Neural cell (in vitro differentiated cells): Measurements from ENCODE around the gene DNAH10. TPM values are rescaled to one million over a fixed set of nuclear protein-coding genes. Genes with fewer than 3 reads are reported as not detected.
"Not testable (repeated sequence)": the region's sequence is repeated elsewhere in the genome, so short reads cannot be mapped to it uniquely, and the experiment has no call there.

Source experiments
- H2AFZ ChIP-seq: fragments of 200-600, 300-800 bp; sonication (generic), shearing (Covaris generic); 2 replicates; pipeline ENCODE4 v1.6.0; 2014; ENCODE audit warnings: low read depth, mild to moderate bottlenecking, antibody characterized with exemption, low read length, moderate library complexity
- H3F3A ChIP-seq: fragments of 200-600 bp; shearing (Covaris generic); 2 replicates; pipeline ENCODE4 v1.6.1; 2016; ENCODE audit warnings: mild to moderate bottlenecking, moderate library complexity, mixed read lengths, antibody characterized with exemption, low read length; ENCODE audit not compliant: insufficient read depth, poor library complexity, severe bottlenecking
- H3K27ac ChIP-seq: fragments of 200-600, 300-800 bp; sonication (generic), shearing (Covaris generic); 2 replicates; pipeline ENCODE4 v1.5.1; 2014; ENCODE audit warnings: mild to moderate bottlenecking, low read length, moderate library complexity
- H3K27me3 ChIP-seq: fragments of 300-800, 200-600 bp; sonication (generic), shearing (Covaris generic); 2 replicates; pipeline ENCODE4 v1.6.0; 2014; ENCODE audit warnings: mild to moderate bottlenecking, low read depth, low read length, moderate library complexity; ENCODE audit not compliant: insufficient read depth
- H3K36me3 ChIP-seq: fragments of 300-800, 200-600 bp; sonication (generic), shearing (Covaris generic); 2 replicates; pipeline ENCODE4 v1.5.1; 2014; ENCODE audit warnings: mild to moderate bottlenecking, antibody characterized with exemption, low read length, moderate library complexity; ENCODE audit not compliant: insufficient read depth
- H3K4me2 ChIP-seq: fragments of 300-800, 200-600 bp; sonication (generic), shearing (Covaris generic); 2 replicates; pipeline ENCODE4 v1.6.0; 2014; ENCODE audit warnings: mild to moderate bottlenecking, low read length
- H3K4me3 ChIP-seq: fragments of 300-800, 200-600 bp; sonication (generic), shearing (Covaris generic); 2 replicates; pipeline ENCODE4 v1.5.1; 2014; ENCODE audit warnings: mild to moderate bottlenecking, low read length, moderate library complexity
- H3K79me2 ChIP-seq: fragments of 200-600 bp; shearing (Covaris generic); replicated peaks from 2 replicates; pipeline ENCODE4 v1.6.0; 2014; ENCODE audit warnings: mild to moderate bottlenecking, low read length, moderate library complexity; ENCODE audit not compliant: insufficient read depth
- H3K9ac ChIP-seq: fragments of 300-800, 200-600 bp; sonication (generic), shearing (Covaris generic); 2 replicates; pipeline ENCODE4 v1.6.1; 2016; ENCODE audit warnings: mild to moderate bottlenecking, low read length, mixed read lengths
- H3K9me2 ChIP-seq: fragments of 200-600 bp; shearing (Covaris generic); 2 replicates; pipeline ENCODE4 v1.6.1; 2016; ENCODE audit warnings: mild to moderate bottlenecking, low read length, mixed read lengths; ENCODE audit not compliant: insufficient read depth
- H3K9me3 ChIP-seq: fragments of 200-600, 300-800 bp; sonication (generic), shearing (Covaris generic); 2 replicates; pipeline ENCODE4 v1.6.1; 2016; ENCODE audit warnings: mild to moderate bottlenecking, mixed run types, low read length, moderate library complexity, mixed read lengths
- H4K20me1 ChIP-seq: fragments of 200-600 bp; shearing (Covaris generic); 2 replicates; pipeline ENCODE4 v1.6.1; 2016; ENCODE audit warnings: mild to moderate bottlenecking, mixed run types; ENCODE audit not compliant: insufficient read depth
- EP300 ChIP-seq: fragments of 450-650 bp; conservative IDR thresholded peaks from 2 replicates; pipeline ENCODE4 v1.6.1; 2014; ENCODE audit warnings: antibody characterized with exemption, mild to moderate bottlenecking, moderate library complexity; ENCODE audit not compliant: poor library complexity, severe bottlenecking
- EZH2 ChIP-seq: fragments of 200-600, 300-800 bp; shearing (Covaris generic), sonication (generic); IDR thresholded peaks from 2 replicates; pipeline ENCODE4 v1.6.1; 2014; ENCODE audit warnings: antibody characterized with exemption, low read length, borderline replicate concordance, mild to moderate bottlenecking; ENCODE audit not compliant: insufficient read depth, poor library complexity, severe bottlenecking
- MXI1 ChIP-seq: fragments of 450-650 bp; conservative IDR thresholded peaks from 2 replicates; pipeline ENCODE4 v1.6.1; 2014; ENCODE audit warnings: antibody characterized with exemption, mild to moderate bottlenecking; ENCODE audit not compliant: poor library complexity, severe bottlenecking
- POLR2AphosphoS5 ChIP-seq: IDR thresholded peaks from 2 replicates; pipeline ENCODE4 v1.6.1; 2012
- RAD21 ChIP-seq: fragments of 450-650 bp; conservative IDR thresholded peaks from 2 replicates; pipeline ENCODE4 v1.6.1; 2014; ENCODE audit warnings: antibody characterized with exemption, mild to moderate bottlenecking, moderate library complexity
- REST ChIP-seq: IDR thresholded peaks from 2 replicates; pipeline ENCODE4 v1.6.1; 2012; ENCODE audit warnings: borderline replicate concordance
- SMC3 ChIP-seq: fragments of 450-650 bp; conservative IDR thresholded peaks from 2 replicates; pipeline ENCODE4 v1.6.1; 2014; ENCODE audit warnings: antibody characterized with exemption, mild to moderate bottlenecking, moderate library complexity; ENCODE audit not compliant: poor library complexity
- TAF1 ChIP-seq: IDR thresholded peaks from 2 replicates; pipeline ENCODE4 v1.6.1; 2012; ENCODE audit warnings: low read depth
- polyA plus RNA-seq: library from polyadenylated mRNA; depleted of rRNA; stranded (reverse); fragments of >200 nt; gene quantifications from 2 replicates; pipeline ENCODE4 v1.2.3, GENCODE V29; 2014
- TF ChIP-seq, protein P1 (sequence below): fragments of 450-650 bp; IDR thresholded peaks from 2 replicates; pipeline ENCODE4 v1.5.1; 2014; ENCODE audit warnings: antibody characterized with exemption, mild to moderate bottlenecking, moderate library complexity; ENCODE audit not compliant: poor library complexity, severe bottlenecking

DNAH10 gene
- polyA plus RNA-seq, 1 donor from 2014 or later = 1.9 TPM

DNA sequence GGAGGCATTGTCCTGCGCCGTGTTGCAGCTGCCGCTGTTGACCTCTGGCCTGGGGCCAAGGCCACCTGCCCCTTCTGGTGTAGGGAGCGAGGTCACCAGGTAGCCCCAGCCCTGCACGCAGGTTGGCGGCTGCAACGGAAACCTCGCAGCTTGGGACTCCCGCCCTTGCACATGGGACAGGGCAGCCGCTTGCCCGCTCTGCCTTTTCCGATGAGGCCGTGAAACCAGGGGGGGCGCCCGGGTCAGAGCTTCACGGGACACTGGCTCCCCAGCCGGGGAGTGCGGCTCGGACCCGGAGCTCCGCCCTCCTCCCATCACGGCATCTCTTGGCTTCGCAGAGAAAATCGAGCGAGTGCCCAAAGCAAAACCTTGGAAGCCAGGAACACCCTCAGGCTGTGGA, 25.4 kb downstream of the DNAH10 start:
- Histone ChIP-seq H3K79me2 (no peaks in the 10 kb centered on the region), H3K9ac (no peak overlapping the region), H3K9me2 (no peaks in the 10 kb centered on the region), H3K4me3 (no peak overlapping the region), H3K9me3 (no peaks in the 10 kb centered on the region), H3F3A (no peaks in the 10 kb centered on the region), H2AFZ (no peak overlapping the region), H3K27me3 (no peaks in the 10 kb centered on the region), H3K36me3 (no peaks in the 10 kb centered on the region), H4K20me1 (no peaks in the 10 kb centered on the region), H3K4me2 (no peak overlapping the region), H3K27ac (no peak overlapping the region)
- TF ChIP-seq MXI1 (no peak), EP300 (no peak), TAF1 (no peak), SMC3 (no peak), EZH2 (no peak), POLR2AphosphoS5 (no peak), REST (no peak), RAD21 (no peak)
- TF ChIP-seq, protein P1, sequence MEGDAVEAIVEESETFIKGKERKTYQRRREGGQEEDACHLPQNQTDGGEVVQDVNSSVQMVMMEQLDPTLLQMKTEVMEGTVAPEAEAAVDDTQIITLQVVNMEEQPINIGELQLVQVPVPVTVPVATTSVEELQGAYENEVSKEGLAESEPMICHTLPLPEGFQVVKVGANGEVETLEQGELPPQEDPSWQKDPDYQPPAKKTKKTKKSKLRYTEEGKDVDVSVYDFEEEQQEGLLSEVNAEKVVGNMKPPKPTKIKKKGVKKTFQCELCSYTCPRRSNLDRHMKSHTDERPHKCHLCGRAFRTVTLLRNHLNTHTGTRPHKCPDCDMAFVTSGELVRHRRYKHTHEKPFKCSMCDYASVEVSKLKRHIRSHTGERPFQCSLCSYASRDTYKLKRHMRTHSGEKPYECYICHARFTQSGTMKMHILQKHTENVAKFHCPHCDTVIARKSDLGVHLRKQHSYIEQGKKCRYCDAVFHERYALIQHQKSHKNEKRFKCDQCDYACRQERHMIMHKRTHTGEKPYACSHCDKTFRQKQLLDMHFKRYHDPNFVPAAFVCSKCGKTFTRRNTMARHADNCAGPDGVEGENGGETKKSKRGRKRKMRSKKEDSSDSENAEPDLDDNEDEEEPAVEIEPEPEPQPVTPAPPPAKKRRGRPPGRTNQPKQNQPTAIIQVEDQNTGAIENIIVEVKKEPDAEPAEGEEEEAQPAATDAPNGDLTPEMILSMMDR = no peak

- H4K20me1 ChIP-seq = no peaks in the 10 kb centered on the region
- no peak overlapping the region for H3K4me2 ChIP-seq
- no peak overlapping the region for H3K9ac ChIP-seq
- H3K27ac ChIP-seq = no peak overlapping the region
- no peaks in the 10 kb centered on the region for H3K9me3 ChIP-seq
- no peaks in the 10 kb centered on the region for H3K9me2 ChIP-seq
- H2AFZ ChIP-seq = no peak overlapping the region
- no peaks in the 10 kb centered on the region for H3F3A ChIP-seq
- H3K27me3 ChIP-seq = no peaks in the 10 kb centered on the region
- no peaks in the 10 kb centered on the region for H3K36me3 ChIP-seq
- TF ChIP-seq RAD21 = no peak
- no peak for TF ChIP-seq REST
- TF ChIP-seq POLR2AphosphoS5 = no peak
- no peak for TF ChIP-seq SMC3
- no peak for TF ChIP-seq TAF1
- TF ChIP-seq EP300 = no peak
- TF ChIP-seq, protein P1 = no peak
- no peak for TF ChIP-seq MXI1
- no peak overlapping the region for H3K4me3 ChIP-seq
- no peaks in the 10 kb centered on the region for H3K79me2 ChIP-seq
These were observed 26.4 kb downstream of the DNAH10 start for GRCh38 chr12:123788541-123788940.

DNA sequence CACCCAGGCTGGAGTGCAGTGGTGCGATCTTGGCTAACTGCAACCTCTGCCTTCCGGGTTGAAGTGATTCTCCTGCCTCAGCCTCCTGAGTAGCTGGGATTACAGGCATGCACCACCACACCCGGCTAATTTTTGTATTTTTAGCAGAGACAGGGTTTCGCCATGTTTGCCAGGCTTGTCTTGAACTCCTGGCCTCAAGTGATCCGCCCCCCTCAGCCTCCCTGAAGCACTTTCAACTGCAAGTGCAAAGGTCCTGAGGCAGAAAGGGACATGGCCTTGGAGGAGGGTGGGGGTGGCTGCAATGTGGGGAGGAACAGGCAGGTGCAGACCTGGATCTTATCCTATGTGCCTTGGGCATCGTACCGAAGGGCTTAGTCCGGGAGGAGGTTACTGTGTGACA, 27.3 kb downstream of the DNAH10 start:
- H3F3A ChIP-seq, H3K9ac ChIP-seq, H3K4me2 ChIP-seq, H4K20me1 ChIP-seq, H3K79me2 ChIP-seq, H3K4me3 ChIP-seq, H3K27ac ChIP-seq, H3K27me3 ChIP-seq, H2AFZ ChIP-seq, H3K9me2 ChIP-seq, H3K36me3 ChIP-seq, H3K9me3 ChIP-seq: not testable (repeated sequence)
